ENCODE data around the gene MFF. TPM values are rescaled to one million over a fixed set of nuclear protein-coding genes. Genes with fewer than 3 reads are reported as not detected.

MFF gene
- total and polyA plus RNA-seq, 10 of the 15 experiments (the other 5 are each of a cell fraction or from before 2014, with no cell fraction given) = 19.6 to 131 (median 106) TPM

GRCh38 chr2:227349989-227350612, 25.1 kb downstream of the MFF start:
- in situ Hi-C loops (cut with MboI) = no loop called here
- H3K9ac ChIP-seq (ENCODE audit: control insufficient read depth, insufficient read depth, low read length) = no peak overlapping the region
- BruUV-seq (replicated peaks) = no TSS peak

GRCh38 chr2:227351639-227352038, 26.6 kb downstream of the MFF start:
- no peaks in the 10 kb centered on the region for H3K79me2 ChIP-seq (ENCODE audit: control insufficient read depth, insufficient read depth, low read length)
- ChIA-PET RAD21 (ENCODE audit: unreplicated experiment) (interaction anchor here (0.8 to 1.4 kb wide), 9 partner anchors 10 to 106 kb away, joined by 3 to 5 read pairs (median 3); no protein-coding TSS in a partner anchor), POLR2A (interaction anchor here (0.5 to 1.1 kb wide), 2 partner anchors 22 to 26 kb away, joined by 3 to 5 read pairs; no protein-coding TSS in a partner anchor), CTCF (interaction anchor here (0.5 to 2.9 kb wide), 10 partner anchors 10 to 539 kb away, joined by 3 to 18 read pairs (median 5); no protein-coding TSS in a partner anchor), SMC1A (ENCODE audit: uncharacterized antibody, unreplicated experiment) (interaction anchor here (0.6 to 1.9 kb wide), 8 partner anchors 10 to 432 kb away, joined by 3 to 13 read pairs (median 4); no protein-coding TSS in a partner anchor)
- intact Hi-C loops (cut with micrococcal nuclease; ENCODE audit: unreplicated experiment) = no loop called here
- H3K4me1 ChIP-seq (ENCODE audit: control insufficient read depth, insufficient read depth, low read length) = no peaks in the 10 kb centered on the region; the same call in 1 of the 2 replicates
- BruUV-seq (replicated peaks) = no TSS peak
- H3K4me2 ChIP-seq (ENCODE audit: control insufficient read depth, insufficient read depth) = peak overlapping the region; percentile 22; the same call in 1 of the 2 replicates
- DNase-seq (ENCODE audit: low read depth, low spot score) = peak; percentile 37
- H3K27me3 ChIP-seq (replicated peaks in 1 of 2; ENCODE audit: control insufficient read depth in 2 of 2, insufficient read depth in 2 of 2, low read length in 1 of 2) = no peaks in the 10 kb centered on the region
- peak overlapping the region; percentile 47 for H3K9ac ChIP-seq (ENCODE audit: control insufficient read depth, insufficient read depth, low read length)
- H3K4me3 ChIP-seq = 0 out of 2 replicates have a peak overlapping the region, but pooled peaks have one; percentile 20
- in situ Hi-C loops (cut with MboI) = no loop called here
- H2AFZ ChIP-seq (ENCODE audit: control insufficient read depth, low read depth, low read length) = peak overlapping the region; percentile 77
- ATAC-seq = peak; percentile 96
- peaks cover 0 to 20% of the 10 kb centered on the region in 2 experiments; a peak in 3 of 4 replicates for H3K36me3 ChIP-seq (ENCODE audit: control insufficient read depth in 2 of 2, insufficient read depth in 2 of 2, low read length in 1 of 2)
- 24% methylated on average over 4 of the region's 4 CpGs for WGBS (ENCODE audit: insufficient coverage, insufficient replicate concordance, low lambda C conversion rate, missing lambda C conversion rate)
- H4K20me1 ChIP-seq (ENCODE audit: control insufficient read depth, insufficient read depth) = no peaks in the 10 kb centered on the region
- H3K27ac ChIP-seq (ENCODE audit: control insufficient read depth, insufficient read depth) = peak overlapping the region; percentile 73
- FAIRE-seq = peak; percentile 7
- no peaks in the 10 kb centered on the region for H3K9me3 ChIP-seq (replicated peaks; ENCODE audit: control insufficient read depth, insufficient read depth, low read length)
- no peak; the same call in 1 of the 2 replicates for TF ChIP-seq SMAD5 (IDR thresholded peaks at IDR 0.05; ENCODE audit: low read depth)
- TF ChIP-seq NR2C2 (IDR thresholded peaks at IDR 0.05; ENCODE audit: borderline replicate concordance, control insufficient read depth, insufficient read length, low read depth) = no peak
- TF ChIP-seq ATF2 (IDR thresholded peaks at IDR 0.05; ENCODE audit: low read length) = no peak
- 0 out of 2 replicates have a peak, but pooled peaks have one; percentile 35 for TF ChIP-seq TAF1 (IDR thresholded peaks at IDR 0.05; ENCODE audit: borderline replicate concordance, low read depth, low read length)
- peak; percentile 48; the same call in 1 of the 2 replicates for TF ChIP-seq RELB (IDR thresholded peaks at IDR 0.05; ENCODE audit: low read depth)
- peak; percentile 62 for TF ChIP-seq EED (IDR thresholded peaks at IDR 0.05; ENCODE audit: low read depth)
- no peak for TF ChIP-seq E2F4 (IDR thresholded peaks at IDR 0.05; ENCODE audit: low read depth, low read length)
- TF ChIP-seq IKZF2 (IDR thresholded peaks at IDR 0.05) = peak in 1 of 2 experiments; percentile 16; a peak in 2 of 4 replicates
- TF ChIP-seq MYB (IDR thresholded peaks at IDR 0.05; ENCODE audit: borderline replicate concordance, low read depth, low read length) = no peak

More at GRCh38 chr2:227349989-227350612, 25.1 kb downstream of the MFF start:
- CTCF ChIA-PET = interaction anchor here (0.7 to 2.9 kb wide), 6 partner anchors 9 to 416 kb away, joined by 3 to 18 read pairs (median 5); no protein-coding TSS in a partner anchor
- FAIRE-seq = no peak
- intact Hi-C loops (cut with micrococcal nuclease; ENCODE audit: unreplicated experiment) = no loop called here
- POLR2A ChIA-PET = interaction anchor here (0.6 kb wide), 1 partner anchor 176 kb away, joined by 4 read pairs; no protein-coding TSS in a partner anchor
- H3K4me1 ChIP-seq (ENCODE audit: control insufficient read depth, insufficient read depth, low read length) = no peaks in the 10 kb centered on the region; the same call in 1 of the 2 replicates
- DNase-seq (ENCODE audit: low read depth, low spot score) = no peak
- SMC1A ChIA-PET (ENCODE audit: uncharacterized antibody, unreplicated experiment) = interaction anchor here (0.6 to 2.9 kb wide), 13 partner anchors 9 to 713 kb away, joined by 3 to 11 read pairs (median 3); no protein-coding TSS in a partner anchor
- no peaks in the 10 kb centered on the region for H3K79me2 ChIP-seq (ENCODE audit: control insufficient read depth, insufficient read depth, low read length)
- no peak overlapping the region for H3K4me2 ChIP-seq (ENCODE audit: control insufficient read depth, insufficient read depth)
- ATAC-seq = no peak
- no peak overlapping the region for H3K4me3 ChIP-seq
- H4K20me1 ChIP-seq (ENCODE audit: control insufficient read depth, insufficient read depth) = no peaks in the 10 kb centered on the region
- RAD21 ChIA-PET (ENCODE audit: unreplicated experiment) = interaction anchor here (1.0 kb wide), 1 partner anchor 37 kb away, joined by 3 read pairs; no protein-coding TSS in a partner anchor
- H3K27me3 ChIP-seq (replicated peaks in 1 of 2; ENCODE audit: control insufficient read depth in 2 of 2, insufficient read depth in 2 of 2, low read length in 1 of 2) = no peaks in the 10 kb centered on the region
- H3K9me3 ChIP-seq (replicated peaks; ENCODE audit: control insufficient read depth, insufficient read depth, low read length) = no peaks in the 10 kb centered on the region
- no peak overlapping the region for H2AFZ ChIP-seq (ENCODE audit: control insufficient read depth, low read depth, low read length)
- TF ChIP-seq MEF2A (IDR thresholded peaks at IDR 0.05; ENCODE audit: insufficient read depth, low read depth, low read length) (no peak), POLR2AphosphoS2 (IDR thresholded peaks at IDR 0.05; ENCODE audit: low read depth, low read length) (no peak), PML (IDR thresholded peaks at IDR 0.05; ENCODE audit: low read length) (no peak)
- WGBS (ENCODE audit: insufficient coverage, insufficient replicate concordance, low lambda C conversion rate, missing lambda C conversion rate) = 54% methylated on average over 7 of the region's 7 CpGs
- no peak overlapping the region for H3K27ac ChIP-seq (ENCODE audit: control insufficient read depth, insufficient read depth)
- H3K36me3 ChIP-seq (ENCODE audit: control insufficient read depth in 2 of 2, insufficient read depth in 2 of 2, low read length in 1 of 2) = peaks cover 0 to 14% of the 10 kb centered on the region in 2 experiments; a peak in 2 of 4 replicates
